HL-60 (cell line): ENCODE results near the gene GPR17.

Experiments used
- DNase-seq, 2 experiments: peaks; one replicate each; pipeline ENCODE4 v3.0.0-alpha.2; 2010 to 2020; ENCODE audit warnings: low read depth in 1 of 2, low spot score in 1 of 2
- H3K27ac ChIP-seq: fragments of 250-450 bp; sonication (Bioruptor Pico); replicated peaks from 2 replicates; pipeline ENCODE4 v1.5.1; 2020; ENCODE audit warnings: mild to moderate bottlenecking, moderate library complexity
- H3K27me3 ChIP-seq: fragments of 250-450 bp; sonication (Bioruptor Pico); 2 replicates; pipeline ENCODE4 v1.5.1; 2021; ENCODE audit warnings: mild to moderate bottlenecking, moderate library complexity; ENCODE audit not compliant: insufficient read depth, poor library complexity, severe bottlenecking
- H3K4me3 ChIP-seq: replicated peaks from 2 replicates; pipeline ENCODE4 v1.5.1; 2011; ENCODE audit warnings: mild to moderate bottlenecking, control low read depth, low read length; ENCODE audit not compliant: insufficient read depth
- GABPA ChIP-seq: IDR thresholded peaks from 2 replicates; pipeline ENCODE4 v1.6.1; 2012; ENCODE audit warnings: low read depth
- POLR2AphosphoS5 ChIP-seq: IDR thresholded peaks from 2 replicates; pipeline ENCODE4 v1.6.1; 2012; ENCODE audit warnings: low read depth
- SPI1 ChIP-seq: IDR thresholded peaks from 2 replicates; pipeline ENCODE4 v1.6.1; 2012; ENCODE audit warnings: low read depth, mild to moderate bottlenecking, borderline replicate concordance
- TF ChIP-seq, protein P1 (sequence below): IDR thresholded peaks from one replicate; pipeline ENCODE4 v1.5.1; 2011; ENCODE audit warnings: low read length, control low read depth, inconsistent platforms; ENCODE audit not compliant: insufficient read depth
- TF ChIP-seq, protein P2 (sequence below): IDR thresholded peaks from 2 replicates; pipeline ENCODE4 v1.6.1; 2012; ENCODE audit warnings: low read depth; ENCODE audit not compliant: insufficient replicate concordance

GPR17 gene

DNA sequence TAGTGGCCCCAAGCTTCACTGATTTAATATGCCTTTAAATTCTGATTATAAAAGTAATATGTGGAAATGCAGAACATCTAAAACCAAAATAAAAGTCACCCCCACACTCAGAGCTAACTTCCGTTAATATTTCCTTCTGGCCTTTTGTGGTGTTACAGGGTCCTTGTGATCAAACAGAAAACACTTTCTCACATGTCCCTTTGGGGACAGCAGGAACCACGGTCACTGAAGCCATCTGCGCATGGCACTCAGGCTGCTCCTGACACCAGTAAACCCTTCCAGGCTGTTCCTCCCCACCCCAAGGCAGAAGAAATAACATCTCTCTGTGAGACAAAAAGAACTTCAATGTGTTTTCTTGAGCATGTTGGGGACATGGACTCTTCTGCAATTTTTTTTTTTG is 25.1 kb upstream of the GPR17 start:
- TF ChIP-seq POLR2AphosphoS5 (no peak), SPI1 (no peak), GABPA (no peak)
- TF ChIP-seq, protein P1, sequence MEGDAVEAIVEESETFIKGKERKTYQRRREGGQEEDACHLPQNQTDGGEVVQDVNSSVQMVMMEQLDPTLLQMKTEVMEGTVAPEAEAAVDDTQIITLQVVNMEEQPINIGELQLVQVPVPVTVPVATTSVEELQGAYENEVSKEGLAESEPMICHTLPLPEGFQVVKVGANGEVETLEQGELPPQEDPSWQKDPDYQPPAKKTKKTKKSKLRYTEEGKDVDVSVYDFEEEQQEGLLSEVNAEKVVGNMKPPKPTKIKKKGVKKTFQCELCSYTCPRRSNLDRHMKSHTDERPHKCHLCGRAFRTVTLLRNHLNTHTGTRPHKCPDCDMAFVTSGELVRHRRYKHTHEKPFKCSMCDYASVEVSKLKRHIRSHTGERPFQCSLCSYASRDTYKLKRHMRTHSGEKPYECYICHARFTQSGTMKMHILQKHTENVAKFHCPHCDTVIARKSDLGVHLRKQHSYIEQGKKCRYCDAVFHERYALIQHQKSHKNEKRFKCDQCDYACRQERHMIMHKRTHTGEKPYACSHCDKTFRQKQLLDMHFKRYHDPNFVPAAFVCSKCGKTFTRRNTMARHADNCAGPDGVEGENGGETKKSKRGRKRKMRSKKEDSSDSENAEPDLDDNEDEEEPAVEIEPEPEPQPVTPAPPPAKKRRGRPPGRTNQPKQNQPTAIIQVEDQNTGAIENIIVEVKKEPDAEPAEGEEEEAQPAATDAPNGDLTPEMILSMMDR, result no peak
- TF ChIP-seq, protein P2, sequence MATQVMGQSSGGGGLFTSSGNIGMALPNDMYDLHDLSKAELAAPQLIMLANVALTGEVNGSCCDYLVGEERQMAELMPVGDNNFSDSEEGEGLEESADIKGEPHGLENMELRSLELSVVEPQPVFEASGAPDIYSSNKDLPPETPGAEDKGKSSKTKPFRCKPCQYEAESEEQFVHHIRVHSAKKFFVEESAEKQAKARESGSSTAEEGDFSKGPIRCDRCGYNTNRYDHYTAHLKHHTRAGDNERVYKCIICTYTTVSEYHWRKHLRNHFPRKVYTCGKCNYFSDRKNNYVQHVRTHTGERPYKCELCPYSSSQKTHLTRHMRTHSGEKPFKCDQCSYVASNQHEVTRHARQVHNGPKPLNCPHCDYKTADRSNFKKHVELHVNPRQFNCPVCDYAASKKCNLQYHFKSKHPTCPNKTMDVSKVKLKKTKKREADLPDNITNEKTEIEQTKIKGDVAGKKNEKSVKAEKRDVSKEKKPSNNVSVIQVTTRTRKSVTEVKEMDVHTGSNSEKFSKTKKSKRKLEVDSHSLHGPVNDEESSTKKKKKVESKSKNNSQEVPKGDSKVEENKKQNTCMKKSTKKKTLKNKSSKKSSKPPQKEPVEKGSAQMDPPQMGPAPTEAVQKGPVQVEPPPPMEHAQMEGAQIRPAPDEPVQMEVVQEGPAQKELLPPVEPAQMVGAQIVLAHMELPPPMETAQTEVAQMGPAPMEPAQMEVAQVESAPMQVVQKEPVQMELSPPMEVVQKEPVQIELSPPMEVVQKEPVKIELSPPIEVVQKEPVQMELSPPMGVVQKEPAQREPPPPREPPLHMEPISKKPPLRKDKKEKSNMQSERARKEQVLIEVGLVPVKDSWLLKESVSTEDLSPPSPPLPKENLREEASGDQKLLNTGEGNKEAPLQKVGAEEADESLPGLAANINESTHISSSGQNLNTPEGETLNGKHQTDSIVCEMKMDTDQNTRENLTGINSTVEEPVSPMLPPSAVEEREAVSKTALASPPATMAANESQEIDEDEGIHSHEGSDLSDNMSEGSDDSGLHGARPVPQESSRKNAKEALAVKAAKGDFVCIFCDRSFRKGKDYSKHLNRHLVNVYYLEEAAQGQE, result no peak
- Histone ChIP-seq H3K27me3 (no peaks in the 10 kb centered on the region), H3K27ac (no peak overlapping the region), H3K4me3 (no peak overlapping the region)
- DNase-seq, result no peak

DNA sequence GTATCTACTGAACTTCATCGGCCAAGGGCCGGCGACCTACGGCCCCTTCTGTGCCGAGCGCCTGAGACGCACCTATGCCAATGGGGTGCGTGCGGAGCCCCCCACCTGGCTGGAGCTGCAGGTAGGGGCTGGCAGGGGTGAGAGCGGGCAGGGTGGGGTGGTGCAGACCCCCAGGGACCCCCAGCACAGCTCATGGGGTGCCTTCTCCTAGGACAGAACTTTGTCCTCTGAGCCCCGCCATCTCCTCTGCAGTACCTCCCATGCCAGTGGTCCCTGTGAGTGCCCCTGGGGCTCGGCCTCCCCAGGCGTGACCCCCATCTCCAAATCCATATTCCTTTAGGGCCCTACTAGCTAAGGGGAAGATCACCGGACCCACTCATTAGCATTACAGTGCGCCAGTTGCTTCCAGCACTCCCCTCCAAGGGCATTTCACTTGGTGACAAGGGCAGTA is 23.9 kb upstream of the GPR17 start:
- no peak overlapping the region for H3K4me3 ChIP-seq
- no peaks in the 10 kb centered on the region for H3K27me3 ChIP-seq
- TF ChIP-seq, protein P1, result no peak
- TF ChIP-seq SPI1 (no peak), POLR2AphosphoS5 (no peak), GABPA (no peak)
- TF ChIP-seq, protein P2, result no peak
- no peak overlapping the region for H3K27ac ChIP-seq
- DNase-seq, result no peak

DNA sequence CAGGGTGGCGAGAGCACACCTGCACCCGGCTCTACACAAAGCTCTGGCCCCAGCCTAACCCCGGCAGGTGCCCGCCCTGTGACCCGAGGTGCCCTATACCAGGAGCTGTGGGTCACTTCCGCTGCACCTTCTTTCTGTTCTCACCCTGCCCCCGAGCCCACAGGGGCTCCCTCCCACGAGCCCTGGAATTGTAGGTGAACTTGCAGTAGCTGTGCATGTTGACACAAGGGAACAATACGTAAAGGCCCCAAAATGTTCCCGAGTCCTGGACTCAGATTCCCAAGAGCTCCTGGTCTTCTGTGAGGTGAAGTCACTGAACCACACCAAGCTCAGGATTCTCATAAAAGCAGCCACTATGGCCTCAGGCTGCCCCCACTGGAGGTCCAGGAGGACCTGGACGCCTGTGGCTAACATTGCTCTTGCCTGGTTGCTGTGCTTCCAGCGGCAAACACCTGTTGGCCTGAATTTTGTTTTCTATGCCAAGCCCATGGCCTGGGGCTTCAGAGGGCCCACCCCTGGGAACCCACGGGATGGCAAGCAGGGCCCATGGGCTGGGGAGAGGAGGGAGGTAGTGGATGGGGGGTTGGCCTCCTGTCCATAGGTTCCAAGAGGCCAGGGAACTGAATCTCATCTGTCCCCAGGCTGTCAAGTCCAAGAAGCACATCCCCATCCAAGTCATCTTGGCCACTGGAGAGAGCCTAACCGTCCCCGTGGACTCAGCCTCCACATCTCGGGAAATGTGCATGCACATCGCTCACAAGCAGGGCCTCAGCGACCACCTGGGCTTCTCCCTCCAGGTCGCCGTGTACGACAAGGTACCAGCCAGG is 23.2 kb upstream of the GPR17 start:
- no peak for DNase-seq
- Histone ChIP-seq H3K4me3 (no peak overlapping the region), H3K27me3 (no peaks in the 10 kb centered on the region), H3K27ac (no peak overlapping the region)
- TF ChIP-seq POLR2AphosphoS5 (no peak), GABPA (no peak), SPI1 (no peak)
- TF ChIP-seq, protein P1, result no peak
- TF ChIP-seq, protein P2, result no peak
